HCT116 (cell line): ENCODE results near the gene AQP9. TPM values are rescaled to one million over a fixed set of nuclear protein-coding genes. Genes with fewer than 3 reads are reported as not detected.

Source experiments
- ATAC-seq: fragments of 200-7000 bp; cut with Tn5 transposase; 2 replicates; pipeline ENCODE4 v1.9.1; 2020; ENCODE audit warnings: mild to moderate bottlenecking, moderate library complexity
- BruUV-seq: library from RNA; stranded (reverse); fragments of 400-500 nt; replicated peaks from 2 replicates; lab custom pipeline; 2021; lab: Mats Ljungman, UMichigan
- CTCF ChIA-PET: fragments of 300-600 bp; sonication (Branson Sonifier 250); formaldehyde crosslinking; loops from one replicate; lab custom pipeline; 2021; ENCODE audit warnings: antibody characterized with exemption; lab: Charles Lee
- POLR2A ChIA-PET: fragments of 300-600, 350-600 bp; sonication (Branson Sonifier 250); formaldehyde crosslinking; loops from one replicate; lab custom pipeline; 2021; ENCODE audit warnings: antibody characterized with exemption; lab: Charles Lee
- RAD21 ChIA-PET, 2 experiments: fragments of 300-600 bp; sonication (Branson Sonifier 250); formaldehyde crosslinking; loops; one replicate each; lab custom pipeline; 2023; ENCODE audit warnings: low total read pairs in 2 of 2; ENCODE audit not compliant: uncharacterized antibody in 2 of 2, unreplicated experiment in 2 of 2, low non-redundant PET in 1 of 2; lab: Charles Lee
- DNase-seq: peaks from one replicate; pipeline ENCODE4 v3.0.0-alpha.2; 2010; ENCODE audit warnings: low read depth, low spot score
- H2AFZ ChIP-seq: fragments of 200-600 bp; shearing (Covaris generic), sonication (generic); 2 replicates; pipeline ENCODE4 v1.6.1; 2017; ENCODE audit warnings: low read depth, mixed run types, mixed read lengths, antibody characterized with exemption, low read length; ENCODE audit not compliant: poor library complexity, severe bottlenecking
- H3K27ac ChIP-seq: 2 replicates; pipeline ENCODE4 v1.5.1; 2012; ENCODE audit warnings: low read depth, low read length
- H3K27me3 ChIP-seq: fragments of 200-600 bp; sonication (generic); 2 replicates; pipeline ENCODE4 v1.6.1; 2016; ENCODE audit warnings: mixed run types, low read length, mixed read lengths; ENCODE audit not compliant: insufficient read depth
- H3K36me3 ChIP-seq, 2 experiments: fragments of 200-500 bp in 1 of 2; fragments of 200-600 bp in 1 of 2; sonication (Bioruptor generic) in 1 of 2; sonication (generic) in 1 of 2; 2 replicates each; pipeline versions ENCODE4 v1.5.1 to v1.6.1; 2014 to 2016; ENCODE audit warnings: low read length in 2 of 2, inconsistent platforms in 1 of 2, mixed read lengths in 1 of 2, mixed run types in 1 of 2; ENCODE audit not compliant: insufficient read depth in 2 of 2, control insufficient read depth in 1 of 2
- H3K4me1 ChIP-seq, 2 experiments: fragments of 200-600 bp in 1 of 2; sonication (generic) in 1 of 2; 2 replicates each; pipeline versions ENCODE4 v1.5.1 to v1.6.1; 2012 to 2017; ENCODE audit warnings: low read length in 2 of 2, inconsistent platforms in 1 of 2, mild to moderate bottlenecking in 1 of 2, mixed read lengths in 1 of 2, mixed run types in 1 of 2, moderate library complexity in 1 of 2; ENCODE audit not compliant: insufficient read depth in 2 of 2, control insufficient read depth in 1 of 2
- H3K4me2 ChIP-seq: fragments of 200-600 bp; sonication (generic); 2 replicates; pipeline ENCODE4 v1.6.1; 2017; ENCODE audit warnings: mixed run types, low read length, mixed read lengths
- H3K4me3 ChIP-seq, 2 experiments: fragments of 200-600 bp in 1 of 2; sonication (generic) in 1 of 2; replicated peaks in 1 of 2; 2 replicates each; pipeline ENCODE4 v1.5.1; 2011 to 2016; ENCODE audit warnings: low read length in 2 of 2, control low read depth in 1 of 2, low read depth in 1 of 2, mild to moderate bottlenecking in 1 of 2, mixed read lengths in 1 of 2, mixed run types in 1 of 2
- H3K79me2 ChIP-seq: fragments of 200-600 bp; sonication (generic); 2 replicates; pipeline ENCODE4 v1.6.1; 2017; ENCODE audit warnings: mild to moderate bottlenecking, mixed run types, low read length, moderate library complexity, mixed read lengths; ENCODE audit not compliant: insufficient read depth
- H3K9ac ChIP-seq: fragments of 200-600 bp; sonication (generic); 2 replicates; pipeline ENCODE4 v1.6.1; 2016; ENCODE audit warnings: low read length, mixed read lengths
- H3K9me2 ChIP-seq: fragments of 200-600 bp; sonication (generic), shearing (Covaris generic); 2 replicates; pipeline ENCODE4 v1.6.1; 2017; ENCODE audit warnings: mixed run types, mild to moderate bottlenecking, moderate library complexity; ENCODE audit not compliant: insufficient read depth
- H3K9me3 ChIP-seq, 2 experiments: fragments of 200-500 bp in 1 of 2; fragments of 200-600 bp in 1 of 2; sonication (Bioruptor generic) in 1 of 2; sonication (generic) in 1 of 2; 2 replicates each; pipeline ENCODE4 v1.6.1; 2014 to 2017; ENCODE audit warnings: low read length in 2 of 2, mixed read lengths in 2 of 2, inconsistent platforms in 1 of 2, low read depth in 1 of 2, mild to moderate bottlenecking in 1 of 2, mixed run types in 1 of 2, moderate library complexity in 1 of 2; ENCODE audit not compliant: control insufficient read depth in 1 of 2, insufficient read depth in 1 of 2
- H4K20me1 ChIP-seq: fragments of 200-600 bp; sonication (generic), shearing (Covaris generic); 2 replicates; pipeline ENCODE4 v1.6.1; 2017; ENCODE audit warnings: mixed run types, mild to moderate bottlenecking, moderate library complexity; ENCODE audit not compliant: insufficient read depth
- CBX3 ChIP-seq: IDR thresholded peaks from 2 replicates; pipeline ENCODE4 v1.6.1; 2012; ENCODE audit warnings: low read depth
- CEBPB ChIP-seq: IDR thresholded peaks from 2 replicates; pipeline ENCODE4 v1.6.1; 2012; ENCODE audit warnings: low read depth
- CTCF ChIP-seq, 3 experiments: fragments of 200-600 bp in 1 of 3; sonication (generic) in 1 of 3; IDR thresholded peaks in 2 of 3; conservative IDR thresholded peaks in 1 of 3; 2 replicates each; pipeline ENCODE4 v1.5.1; 2012 to 2017; ENCODE audit warnings: low read depth in 2 of 3, low read length in 2 of 3, antibody characterized with exemption in 1 of 3, borderline replicate concordance in 1 of 3, control low read depth in 1 of 3, mild to moderate bottlenecking in 1 of 3, mixed read lengths in 1 of 3, mixed run types in 1 of 3, moderate library complexity in 1 of 3; ENCODE audit not compliant: insufficient read depth in 1 of 3
- EGR1 ChIP-seq: IDR thresholded peaks from 2 replicates; pipeline ENCODE4 v1.6.1; 2012; ENCODE audit warnings: low read depth
- ELF1 ChIP-seq: IDR thresholded peaks from 2 replicates; pipeline ENCODE4 v1.6.1; 2012; ENCODE audit warnings: low read depth, borderline replicate concordance
- EZH2 ChIP-seq: fragments of 200-600 bp; sonication (generic); IDR thresholded peaks from 2 replicates; pipeline ENCODE4 v1.6.1; 2017; ENCODE audit warnings: antibody characterized with exemption, mixed run types
- EZH2phosphoT487 ChIP-seq: fragments of 200-600 bp; IDR thresholded peaks from 2 replicates; pipeline ENCODE4 v1.6.1; 2018; ENCODE audit warnings: antibody characterized with exemption, borderline replicate concordance
- FOSL1 ChIP-seq: IDR thresholded peaks from 2 replicates; pipeline ENCODE4 v1.6.1; 2012; ENCODE audit warnings: low read depth
- JUND ChIP-seq: IDR thresholded peaks from 2 replicates; pipeline ENCODE4 v1.6.1; 2012
- MAX ChIP-seq: IDR thresholded peaks from 2 replicates; pipeline ENCODE4 v1.6.1; 2012
- RAD21 ChIP-seq: IDR thresholded peaks from 2 replicates; pipeline ENCODE4 v1.6.1; 2012; ENCODE audit warnings: low read depth, mild to moderate bottlenecking
- SP1 ChIP-seq: IDR thresholded peaks from 2 replicates; pipeline ENCODE4 v1.6.1; 2012; ENCODE audit warnings: low read depth
- SRF ChIP-seq: IDR thresholded peaks from 2 replicates; pipeline ENCODE4 v1.6.1; 2012; ENCODE audit warnings: low read depth
- TCF7L2 ChIP-seq: IDR thresholded peaks from 2 replicates; pipeline ENCODE4 v1.7.0; 2011; ENCODE audit warnings: borderline replicate concordance, inconsistent platforms; ENCODE audit not compliant: insufficient read depth, insufficient read length; ENCODE audit errors: extremely low read depth
- YY1 ChIP-seq: IDR thresholded peaks from 2 replicates; pipeline ENCODE4 v1.6.1; 2011; ENCODE audit warnings: low read length, low read depth, moderate library complexity, mild to moderate bottlenecking; ENCODE audit not compliant: insufficient replicate concordance; ENCODE audit errors: extremely low read depth
- intact Hi-C: fragments of 100-400 bp; cut with micrococcal nuclease; formaldehyde crosslinking; loops from 2 replicates; pipeline ENCODE4 v1.10.0; 2022
- total RNA-seq: library from RNA; stranded (reverse); gene quantifications from one replicate; pipeline ENCODE4 v1.2.1, GENCODE V29; 2021; ENCODE audit not compliant: unreplicated experiment
- TF ChIP-seq, protein P1 (sequence below): IDR thresholded peaks from 2 replicates; pipeline ENCODE4 v1.6.1; 2012; ENCODE audit warnings: low read depth
- TF ChIP-seq, protein P2 (sequence below): IDR thresholded peaks from 2 replicates; pipeline ENCODE4 v1.6.1; 2011; ENCODE audit warnings: mild to moderate bottlenecking, low read length, moderate library complexity; ENCODE audit not compliant: insufficient replicate concordance; ENCODE audit errors: extremely low read depth

AQP9 gene
- total RNA-seq, 1 experiment from 2014 or later, result 0.12 TPM

GRCh38 chr15:58096529-58097084 is 41.6 kb upstream of the AQP9 start:
- Histone ChIP-seq H2AFZ (no peak overlapping the region), H4K20me1 (no peaks in the 10 kb centered on the region), H3K79me2 (no peaks in the 10 kb centered on the region), H3K27ac (no peak overlapping the region), H3K27me3 (no peaks in the 10 kb centered on the region), H3K4me3 (no peak overlapping the region), H3K9me3 (no peaks in the 10 kb centered on the region), H3K4me1 (no peaks in the 10 kb centered on the region), H3K36me3 (no peaks in the 10 kb centered on the region), H3K9ac (no peak overlapping the region), H3K9me2 (no peaks in the 10 kb centered on the region), H3K4me2 (no peak overlapping the region)
- no TSS peak for BruUV-seq
- RAD21 ChIA-PET, result no interaction called here
- POLR2A ChIA-PET, result no interaction called here
- CTCF ChIA-PET, result no interaction called here
- ATAC-seq, result no peak
- TF ChIP-seq TCF7L2 (no peak), ELF1 (no peak), YY1 (no peak), CBX3 (no peak), FOSL1 (no peak), RAD21 (no peak), JUND (no peak), CEBPB (no peak), SP1 (no peak), EGR1 (no peak), CTCF (IDR thresholded peaks at IDR 0.05 in 2 of 3, conservative IDR thresholded peaks at IDR 0.05 in 1 of 3; ENCODE audit: borderline replicate concordance in 1 of 3, insufficient read depth in 1 of 3, low read depth in 2 of 3, low read length in 2 of 3) (no peak), SRF (no peak), MAX (no peak), EZH2 (no peak), EZH2phosphoT487 (no peak)
- TF ChIP-seq, protein P1, sequence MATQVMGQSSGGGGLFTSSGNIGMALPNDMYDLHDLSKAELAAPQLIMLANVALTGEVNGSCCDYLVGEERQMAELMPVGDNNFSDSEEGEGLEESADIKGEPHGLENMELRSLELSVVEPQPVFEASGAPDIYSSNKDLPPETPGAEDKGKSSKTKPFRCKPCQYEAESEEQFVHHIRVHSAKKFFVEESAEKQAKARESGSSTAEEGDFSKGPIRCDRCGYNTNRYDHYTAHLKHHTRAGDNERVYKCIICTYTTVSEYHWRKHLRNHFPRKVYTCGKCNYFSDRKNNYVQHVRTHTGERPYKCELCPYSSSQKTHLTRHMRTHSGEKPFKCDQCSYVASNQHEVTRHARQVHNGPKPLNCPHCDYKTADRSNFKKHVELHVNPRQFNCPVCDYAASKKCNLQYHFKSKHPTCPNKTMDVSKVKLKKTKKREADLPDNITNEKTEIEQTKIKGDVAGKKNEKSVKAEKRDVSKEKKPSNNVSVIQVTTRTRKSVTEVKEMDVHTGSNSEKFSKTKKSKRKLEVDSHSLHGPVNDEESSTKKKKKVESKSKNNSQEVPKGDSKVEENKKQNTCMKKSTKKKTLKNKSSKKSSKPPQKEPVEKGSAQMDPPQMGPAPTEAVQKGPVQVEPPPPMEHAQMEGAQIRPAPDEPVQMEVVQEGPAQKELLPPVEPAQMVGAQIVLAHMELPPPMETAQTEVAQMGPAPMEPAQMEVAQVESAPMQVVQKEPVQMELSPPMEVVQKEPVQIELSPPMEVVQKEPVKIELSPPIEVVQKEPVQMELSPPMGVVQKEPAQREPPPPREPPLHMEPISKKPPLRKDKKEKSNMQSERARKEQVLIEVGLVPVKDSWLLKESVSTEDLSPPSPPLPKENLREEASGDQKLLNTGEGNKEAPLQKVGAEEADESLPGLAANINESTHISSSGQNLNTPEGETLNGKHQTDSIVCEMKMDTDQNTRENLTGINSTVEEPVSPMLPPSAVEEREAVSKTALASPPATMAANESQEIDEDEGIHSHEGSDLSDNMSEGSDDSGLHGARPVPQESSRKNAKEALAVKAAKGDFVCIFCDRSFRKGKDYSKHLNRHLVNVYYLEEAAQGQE, result no peak
- TF ChIP-seq, protein P2, sequence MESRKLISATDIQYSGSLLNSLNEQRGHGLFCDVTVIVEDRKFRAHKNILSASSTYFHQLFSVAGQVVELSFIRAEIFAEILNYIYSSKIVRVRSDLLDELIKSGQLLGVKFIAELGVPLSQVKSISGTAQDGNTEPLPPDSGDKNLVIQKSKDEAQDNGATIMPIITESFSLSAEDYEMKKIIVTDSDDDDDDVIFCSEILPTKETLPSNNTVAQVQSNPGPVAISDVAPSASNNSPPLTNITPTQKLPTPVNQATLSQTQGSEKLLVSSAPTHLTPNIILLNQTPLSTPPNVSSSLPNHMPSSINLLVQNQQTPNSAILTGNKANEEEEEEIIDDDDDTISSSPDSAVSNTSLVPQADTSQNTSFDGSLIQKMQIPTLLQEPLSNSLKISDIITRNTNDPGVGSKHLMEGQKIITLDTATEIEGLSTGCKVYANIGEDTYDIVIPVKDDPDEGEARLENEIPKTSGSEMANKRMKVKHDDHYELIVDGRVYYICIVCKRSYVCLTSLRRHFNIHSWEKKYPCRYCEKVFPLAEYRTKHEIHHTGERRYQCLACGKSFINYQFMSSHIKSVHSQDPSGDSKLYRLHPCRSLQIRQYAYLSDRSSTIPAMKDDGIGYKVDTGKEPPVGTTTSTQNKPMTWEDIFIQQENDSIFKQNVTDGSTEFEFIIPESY, result no peak
- no peak for DNase-seq
- intact Hi-C loops, result no loop called here
